HG03354 (cell line): ENCODE results near the gene ADCYAP1R1.

Experiments used
- ATAC-seq: cut with Tn5 transposase; IDR thresholded peaks from one replicate; pipeline ENCODE4 v1.9.1; 2021; ENCODE audit warnings: mild to moderate bottlenecking; ENCODE audit not compliant: unreplicated experiment, poor library complexity, severe bottlenecking

Gene ADCYAP1R1

DNA sequence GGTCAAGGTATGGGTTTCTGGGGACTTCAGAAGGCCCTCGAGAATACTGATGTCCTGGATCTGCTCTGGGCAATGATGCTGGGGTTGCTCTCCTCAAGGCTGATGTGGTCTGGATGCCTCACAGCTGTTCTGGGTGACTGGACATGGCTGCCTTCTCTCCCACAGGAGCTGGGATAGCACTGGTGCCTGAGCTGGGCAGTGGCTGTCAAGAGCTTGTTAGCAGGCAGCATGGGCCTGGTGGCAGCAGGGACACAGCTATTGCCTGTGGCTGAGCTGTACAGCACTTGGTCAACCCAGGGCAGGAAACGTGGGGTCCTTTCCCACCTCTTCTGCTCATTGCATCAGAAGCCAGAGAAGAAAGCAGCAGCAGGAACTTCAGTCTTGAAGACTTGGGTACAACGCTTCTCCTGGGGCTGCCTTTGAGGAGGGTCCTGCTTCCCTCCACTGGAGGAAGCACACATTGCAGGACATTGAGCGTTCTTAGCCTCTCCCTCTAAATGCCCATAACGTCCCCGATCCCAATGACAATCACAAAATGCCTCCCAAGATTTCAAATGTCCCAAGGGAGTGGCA is 13.0 kb downstream of the ADCYAP1R1 start:
- no peak for ATAC-seq

DNA sequence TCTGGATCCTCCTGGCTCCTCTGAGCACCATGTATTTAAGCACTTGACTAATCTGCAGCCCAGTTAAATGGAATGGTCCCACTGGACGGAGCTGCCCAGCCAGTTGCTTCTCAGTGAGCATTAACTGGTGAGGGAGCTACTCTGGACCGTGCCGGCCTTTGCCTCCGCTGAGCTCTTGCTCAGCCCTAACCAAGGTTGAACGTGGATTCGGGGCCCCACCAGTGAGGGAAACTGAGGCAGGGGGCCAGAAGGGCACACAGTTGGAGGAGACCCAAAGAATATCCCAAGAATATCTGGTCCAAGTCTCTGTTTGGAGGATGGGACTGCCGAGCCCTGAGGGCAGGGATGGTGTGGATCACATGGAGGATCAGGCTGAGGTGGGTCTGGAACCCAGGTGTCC is 13.7 kb downstream of the ADCYAP1R1 start:
- no peak for ATAC-seq

DNA sequence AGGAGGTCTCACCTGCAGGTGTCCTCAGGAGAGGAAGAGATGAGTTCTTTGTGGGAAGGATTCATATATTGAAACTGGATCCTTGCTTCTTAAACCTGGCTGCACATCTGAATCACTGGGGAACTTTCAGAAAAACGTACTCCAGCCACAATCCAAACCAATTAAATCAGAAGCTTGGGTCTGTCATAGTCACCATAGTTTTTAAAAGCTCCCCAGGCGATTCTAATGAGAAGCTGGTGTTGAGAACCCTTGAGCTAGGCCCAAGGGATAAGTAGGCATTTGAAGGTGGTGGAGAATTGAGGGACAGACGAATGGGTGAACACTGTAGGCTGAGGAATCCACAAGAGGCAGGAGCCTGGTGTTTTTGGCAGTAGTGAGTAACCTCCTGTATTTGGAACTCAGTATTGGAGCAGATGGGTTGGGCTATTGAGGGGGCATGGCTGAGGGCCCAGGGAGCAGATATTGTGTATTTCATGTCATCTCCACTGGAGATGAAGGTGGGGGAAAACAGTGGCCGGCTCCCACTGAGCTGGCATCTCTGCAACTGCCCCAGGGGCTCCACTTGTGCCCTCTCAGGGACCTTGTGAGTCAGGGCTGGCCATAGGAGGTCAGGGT is 14.5 kb downstream of the ADCYAP1R1 start:
- no peak for ATAC-seq

DNA sequence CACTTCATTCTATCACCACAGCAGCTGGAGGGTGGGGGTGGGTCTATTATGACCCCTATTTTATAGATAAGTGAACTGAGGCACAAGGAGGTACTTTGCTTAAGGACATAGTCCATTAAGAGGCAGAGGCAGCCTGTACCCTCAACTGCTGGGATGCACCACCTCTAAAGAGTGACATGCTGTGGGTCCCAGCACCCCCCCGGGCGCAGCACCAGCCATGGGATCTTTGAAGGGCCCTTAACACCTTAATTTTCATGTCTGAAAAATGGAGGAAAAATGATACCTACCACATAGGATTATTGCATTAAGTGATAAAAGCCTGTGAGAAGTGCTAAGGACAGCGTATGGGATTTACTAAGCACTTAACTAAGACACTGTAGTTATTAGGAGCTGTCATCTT is 15.4 kb downstream of the ADCYAP1R1 start:
- ATAC-seq: no peak

DNA sequence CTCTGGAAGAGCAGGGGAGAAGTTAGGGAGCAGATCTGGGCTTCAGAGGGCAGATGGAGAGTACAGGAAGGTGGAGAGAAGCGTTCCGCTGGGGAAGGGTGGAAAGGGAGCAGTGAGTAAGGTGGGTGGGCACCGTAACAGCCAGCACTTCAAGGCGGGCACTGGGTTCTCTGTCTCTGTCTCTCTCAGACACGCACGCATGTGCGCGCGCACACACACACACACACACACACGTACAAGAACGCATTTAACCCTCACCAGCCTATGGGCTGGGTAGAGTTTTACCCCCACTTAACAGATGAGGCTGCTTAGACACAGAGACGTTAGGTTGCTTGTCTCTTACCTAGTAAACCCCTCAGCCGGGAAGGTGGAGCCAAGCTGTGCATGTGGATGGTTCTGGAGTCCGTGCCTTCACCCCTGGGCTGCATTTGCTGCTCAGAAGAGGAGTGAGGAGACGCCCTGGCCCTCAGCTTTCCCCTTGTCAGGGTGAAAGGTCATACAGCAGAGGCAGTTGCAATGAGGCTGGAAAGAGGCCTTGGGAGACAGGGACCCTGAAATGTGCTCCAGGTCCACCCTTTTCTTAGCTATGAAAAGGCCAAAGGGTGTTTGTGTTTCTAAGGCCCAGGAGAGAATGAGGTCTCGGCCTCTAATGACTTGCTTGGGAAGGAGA is 16.0 kb downstream of the ADCYAP1R1 start:
- no peak for ATAC-seq

DNA sequence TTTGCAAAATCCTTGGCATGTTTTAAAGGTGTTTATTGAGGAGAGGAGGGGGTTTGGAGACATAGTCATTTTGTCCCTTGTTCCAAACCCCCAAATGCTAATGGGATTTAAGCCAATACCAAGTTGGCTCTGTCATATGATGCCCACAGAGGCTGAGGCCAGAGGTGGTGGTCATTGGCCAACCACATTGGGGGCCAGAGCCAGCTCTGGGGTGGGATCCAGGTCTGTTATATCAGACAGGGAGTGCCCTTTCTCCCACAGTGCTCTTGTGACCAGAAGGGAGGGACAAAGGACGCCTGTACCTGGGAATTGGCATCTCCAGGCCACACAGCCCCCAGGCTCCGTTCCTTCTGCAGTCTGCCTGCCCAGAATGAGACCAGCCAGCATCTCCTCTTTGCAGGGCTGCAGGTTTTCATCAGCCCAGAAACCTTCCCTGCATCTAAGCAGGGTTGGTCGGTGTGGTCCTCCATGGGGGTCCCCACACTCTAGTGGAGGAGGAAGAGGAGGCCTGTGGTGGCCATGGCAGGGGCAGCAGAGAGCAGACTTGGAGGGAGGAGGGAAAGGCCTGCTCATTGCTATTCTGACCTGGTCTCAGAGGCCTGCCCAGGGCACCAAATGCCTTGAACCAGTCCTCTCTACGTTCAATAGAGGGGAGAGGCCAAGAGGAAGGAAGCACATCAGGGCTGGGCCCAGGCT is 17.9 kb downstream of the ADCYAP1R1 start:
- ATAC-seq: no peak

DNA sequence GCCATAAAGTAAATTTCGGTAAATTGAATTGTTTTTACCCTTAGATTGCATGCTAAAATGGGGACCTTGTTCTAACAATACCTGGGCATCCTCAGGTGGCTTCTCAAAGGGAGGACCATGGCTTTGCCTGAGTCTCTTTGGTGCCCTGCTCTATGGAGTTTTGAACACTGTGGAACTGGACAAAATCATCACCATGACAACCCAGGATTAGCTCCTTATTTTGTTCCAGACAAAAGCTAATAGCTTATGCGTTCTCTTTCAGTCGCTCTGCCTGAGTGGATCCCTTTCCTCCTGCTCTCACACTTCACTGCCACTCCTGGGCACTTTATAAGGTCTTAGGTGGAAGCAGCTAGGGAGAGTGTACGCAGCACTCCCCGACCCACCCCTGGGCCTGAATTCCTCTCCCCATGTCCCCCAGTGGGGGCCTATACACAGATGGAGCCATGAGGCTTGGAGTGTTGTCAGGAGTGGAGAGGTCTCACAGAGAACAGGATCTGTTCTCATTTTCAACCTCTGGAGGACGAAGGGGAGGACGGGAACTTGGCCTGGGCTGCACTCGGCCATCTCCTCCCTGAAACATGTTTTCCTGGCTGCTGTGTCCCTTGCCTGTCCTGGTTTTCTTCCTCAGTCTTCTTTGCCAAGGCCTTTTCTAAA is 19.0 kb downstream of the ADCYAP1R1 start:
- ATAC-seq: no peak

DNA sequence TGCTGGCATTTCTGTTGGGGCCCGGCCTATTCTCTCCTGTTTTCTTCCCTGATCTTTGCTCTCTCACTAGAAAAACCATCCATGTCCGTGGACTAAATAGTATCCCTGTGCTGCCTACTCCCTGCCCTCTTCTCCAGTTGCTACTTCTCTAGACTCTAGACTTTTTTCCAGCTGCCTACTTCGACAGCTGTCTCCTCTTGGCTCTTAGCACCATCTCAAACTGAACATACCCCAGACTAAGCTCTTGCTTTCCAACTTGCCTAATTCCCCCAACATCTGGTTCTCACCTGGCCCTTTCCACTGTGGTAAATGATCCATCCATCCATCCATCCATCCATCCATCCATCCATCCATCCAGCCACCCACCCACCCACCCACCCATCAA is 19.5 kb downstream of the ADCYAP1R1 start:
- ATAC-seq: no peak

DNA sequence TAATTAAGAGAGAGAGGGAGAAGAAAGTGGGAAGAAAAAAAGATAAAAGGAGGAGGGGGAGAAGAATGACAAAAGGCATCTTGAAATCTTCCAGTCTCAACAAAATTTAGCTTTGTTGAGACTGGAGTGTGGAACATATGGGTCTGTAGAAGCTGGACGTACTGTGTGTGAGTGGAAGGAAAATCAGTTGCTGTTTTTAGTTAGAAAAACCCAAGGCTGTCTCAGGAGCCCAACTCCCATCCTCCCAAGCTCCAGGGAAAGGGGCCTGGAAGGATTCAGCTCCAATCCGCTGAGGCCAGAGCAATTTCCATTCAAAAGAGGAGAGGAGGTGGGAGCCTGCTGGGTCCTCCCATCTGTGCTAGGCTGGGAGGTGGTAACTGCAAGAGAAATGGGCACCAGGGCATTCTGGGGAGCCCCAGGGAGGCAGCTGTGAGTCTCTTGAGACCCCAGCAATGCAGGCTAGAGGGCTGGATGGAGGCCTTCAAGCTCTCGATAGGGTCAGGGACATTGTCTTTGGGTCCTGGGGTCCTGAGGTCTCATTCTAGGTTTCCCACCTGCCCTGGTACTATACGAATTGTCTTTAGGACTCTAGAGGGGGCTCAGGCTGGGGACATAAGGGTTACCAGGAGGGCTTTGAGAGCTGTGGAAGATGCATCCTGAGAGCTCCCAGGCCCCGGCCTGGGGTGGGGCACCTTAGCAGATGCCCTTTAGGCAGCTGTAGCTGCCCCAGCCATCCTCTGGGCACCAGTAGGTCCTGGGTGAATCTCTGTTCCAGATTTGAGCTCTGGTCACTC is 21.4 kb downstream of the ADCYAP1R1 start:
- ATAC-seq: no peak

DNA sequence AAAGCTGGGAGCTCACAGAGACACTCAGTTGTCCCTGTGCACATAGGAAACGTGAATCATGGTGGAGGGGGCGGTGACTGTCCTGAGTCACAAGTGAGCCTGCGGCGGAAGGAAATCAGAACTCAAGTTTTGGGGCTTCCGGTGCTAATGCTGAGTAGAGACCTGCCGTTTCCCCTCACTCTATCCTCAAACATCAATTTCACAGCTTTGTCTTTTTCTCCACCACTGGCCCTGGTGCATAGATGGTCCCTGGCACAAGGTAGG is 21.9 kb downstream of the ADCYAP1R1 start:
- ATAC-seq: no peak

DNA sequence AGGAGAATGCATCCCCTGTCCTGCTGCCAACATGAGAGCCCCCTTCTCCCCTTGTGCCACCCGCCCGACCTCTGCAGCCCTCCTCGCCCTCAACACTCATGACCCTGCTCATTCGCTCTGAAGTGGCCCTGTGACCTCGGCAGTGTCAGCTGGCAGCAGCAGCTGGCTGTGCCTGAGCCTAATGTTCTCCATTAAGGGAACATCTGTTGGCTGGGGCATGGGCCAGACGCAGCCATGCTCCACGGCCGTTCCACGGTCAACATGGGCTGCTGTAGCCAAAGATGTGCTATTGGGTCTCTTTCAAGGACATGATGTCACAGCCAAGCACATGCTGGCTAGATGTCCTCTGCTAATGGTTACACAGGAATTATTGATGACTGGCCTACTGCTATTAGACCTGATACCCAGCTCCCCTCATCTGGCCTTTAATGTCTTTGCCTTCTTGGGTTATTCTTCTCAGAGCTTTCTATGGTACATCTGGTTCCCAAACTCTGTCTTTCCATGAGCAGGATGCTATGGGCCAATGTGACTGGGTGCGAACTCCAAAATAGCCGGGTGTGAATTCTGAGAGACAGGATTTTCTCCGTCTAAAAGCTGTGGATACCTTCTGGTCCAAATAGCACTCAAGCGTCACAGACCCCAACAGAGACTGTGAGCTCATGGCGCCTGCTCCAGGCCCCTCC is 22.4 kb downstream of the ADCYAP1R1 start:
- no peak for ATAC-seq

DNA sequence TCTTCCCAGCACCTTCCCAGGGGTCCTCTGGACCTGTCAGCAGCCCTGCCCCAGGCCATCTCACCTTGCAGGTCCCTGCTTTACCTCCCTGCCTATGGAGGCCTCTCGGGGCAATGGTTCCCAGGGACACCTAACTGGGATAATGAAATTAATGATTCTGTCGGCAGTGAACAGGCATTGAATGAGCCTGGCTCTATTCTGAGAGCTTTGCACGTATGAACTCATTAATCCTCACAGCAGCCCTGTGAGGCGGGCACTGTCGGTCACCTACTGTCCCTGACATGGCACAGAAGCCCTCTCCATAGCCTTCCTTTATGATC is 22.9 kb downstream of the ADCYAP1R1 start:
- no peak for ATAC-seq

DNA sequence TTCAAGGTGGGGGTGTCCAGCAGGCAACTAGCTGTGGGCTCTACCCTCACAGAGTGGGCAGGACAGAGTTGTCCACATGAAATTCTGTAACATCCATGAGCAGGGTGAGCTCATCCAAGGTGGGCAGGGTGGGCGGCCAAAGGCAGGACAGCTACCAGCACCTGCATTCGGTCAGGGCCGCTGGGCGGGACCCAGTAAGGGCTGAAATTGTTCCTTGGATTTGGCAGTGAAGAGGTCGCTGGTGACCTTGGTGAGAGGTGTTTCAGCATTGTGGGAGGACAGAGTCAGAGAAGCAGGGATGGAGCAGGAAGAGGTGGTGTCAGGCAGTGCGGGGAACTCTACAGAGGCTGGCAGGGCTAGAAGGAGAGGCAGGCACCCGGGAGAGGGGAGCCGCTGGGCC is 23.9 kb downstream of the ADCYAP1R1 start:
- no peak for ATAC-seq

DNA sequence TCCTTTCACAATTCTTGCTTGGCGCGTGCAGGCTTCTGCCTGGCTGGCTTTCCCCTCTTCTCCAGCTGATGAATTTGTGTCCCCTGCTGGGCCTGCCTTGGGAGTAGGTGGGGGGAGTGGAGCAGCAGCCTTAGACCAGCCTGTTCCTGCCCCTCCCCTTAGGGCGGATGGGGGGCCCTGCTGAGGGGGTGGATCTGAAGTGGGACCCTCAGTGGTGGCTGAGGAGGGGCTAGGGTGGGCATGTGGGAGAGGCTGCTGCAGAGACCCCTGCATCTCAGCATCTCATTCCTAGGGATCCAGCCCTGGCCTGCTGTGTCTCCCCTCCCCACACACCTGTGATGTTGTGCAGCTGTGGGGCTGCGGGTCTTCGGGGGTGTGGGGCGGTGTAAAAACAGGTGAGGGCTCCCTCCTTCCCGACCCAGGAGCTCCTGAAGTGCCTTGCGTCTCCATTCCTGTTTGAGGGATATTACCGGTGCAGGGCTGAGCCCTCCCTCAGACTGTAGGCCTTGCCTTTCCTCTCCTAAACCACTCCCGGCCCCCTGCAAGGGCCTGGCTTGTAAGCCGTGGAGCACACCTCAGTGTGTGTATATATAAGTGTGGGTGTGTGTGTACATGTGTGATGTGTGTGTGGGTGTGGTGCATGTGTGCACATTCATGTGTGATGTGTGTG is 24.7 kb downstream of the ADCYAP1R1 start:
- no peak for ATAC-seq

DNA sequence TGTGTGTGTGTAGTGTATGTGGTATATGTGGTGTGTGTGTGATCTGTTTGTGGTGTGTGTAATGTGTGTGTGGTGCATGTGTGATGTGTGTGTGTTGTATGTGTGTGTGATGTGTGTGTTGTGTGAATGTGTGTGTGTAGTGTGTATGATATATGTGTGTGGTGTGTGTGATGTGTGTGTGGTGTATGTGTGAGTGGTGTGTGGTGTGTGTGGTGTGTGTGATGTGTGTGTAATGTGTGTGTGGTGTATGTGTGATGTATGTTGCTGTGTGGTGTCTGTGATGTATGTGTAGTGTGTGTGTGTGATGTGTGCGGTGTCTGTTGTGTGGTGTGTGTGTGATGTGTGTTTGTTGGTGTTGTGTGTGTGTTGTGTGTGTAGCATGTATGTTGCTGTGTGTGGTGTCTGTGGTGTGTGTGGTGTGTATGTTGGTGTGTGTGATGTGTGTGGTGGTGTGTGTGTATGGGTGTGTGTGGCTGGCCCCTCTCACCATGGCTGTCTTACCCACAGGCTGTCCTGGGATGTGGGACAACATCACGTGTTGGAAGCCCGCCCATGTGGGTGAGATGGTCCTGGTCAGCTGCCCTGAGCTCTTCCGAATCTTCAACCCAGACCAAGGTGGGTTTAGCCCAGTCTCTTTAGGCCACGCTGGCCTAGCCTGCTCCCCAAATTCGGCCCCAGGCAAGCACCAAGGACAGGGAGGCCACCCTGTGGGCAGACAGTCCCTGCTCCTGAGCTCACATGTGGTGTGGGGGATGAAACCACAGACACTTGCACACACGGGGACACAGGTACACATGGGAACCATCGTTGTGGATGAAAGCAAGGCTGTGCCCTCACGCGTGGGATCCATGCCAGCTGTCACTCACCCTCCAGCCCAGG is 25.6 kb downstream of the ADCYAP1R1 start:
- ATAC-seq: no peak

DNA sequence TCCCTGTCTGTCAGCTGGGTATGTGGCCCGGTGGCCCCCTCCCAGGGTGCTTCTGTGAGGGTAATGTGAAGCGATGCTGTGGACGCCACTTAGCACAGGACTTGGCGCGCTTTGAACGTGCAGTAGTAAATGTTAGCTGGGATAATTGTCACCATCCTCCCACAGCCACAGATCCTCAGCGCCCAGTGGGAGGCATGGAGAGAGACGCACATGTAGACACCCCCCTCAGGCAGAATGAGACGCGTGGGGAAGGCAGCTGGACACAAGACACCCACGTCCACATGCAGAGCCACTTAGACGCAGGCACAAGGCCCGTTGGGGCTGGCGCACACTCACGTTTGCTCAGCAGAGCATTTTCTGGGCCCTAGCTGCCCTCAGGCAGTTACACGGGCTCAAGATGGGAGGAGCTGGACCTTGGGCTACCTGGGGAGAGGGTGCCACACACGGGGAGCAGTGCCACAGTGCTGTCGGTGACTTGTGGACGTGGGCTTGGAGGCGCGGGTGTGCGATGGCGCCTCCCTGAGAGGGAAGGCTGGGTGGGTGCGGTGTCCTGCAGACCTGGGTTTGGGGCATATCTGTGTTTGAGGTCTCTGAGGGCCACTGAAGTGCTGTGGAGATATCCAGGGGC is 26.4 kb downstream of the ADCYAP1R1 start:
- no peak for ATAC-seq

DNA sequence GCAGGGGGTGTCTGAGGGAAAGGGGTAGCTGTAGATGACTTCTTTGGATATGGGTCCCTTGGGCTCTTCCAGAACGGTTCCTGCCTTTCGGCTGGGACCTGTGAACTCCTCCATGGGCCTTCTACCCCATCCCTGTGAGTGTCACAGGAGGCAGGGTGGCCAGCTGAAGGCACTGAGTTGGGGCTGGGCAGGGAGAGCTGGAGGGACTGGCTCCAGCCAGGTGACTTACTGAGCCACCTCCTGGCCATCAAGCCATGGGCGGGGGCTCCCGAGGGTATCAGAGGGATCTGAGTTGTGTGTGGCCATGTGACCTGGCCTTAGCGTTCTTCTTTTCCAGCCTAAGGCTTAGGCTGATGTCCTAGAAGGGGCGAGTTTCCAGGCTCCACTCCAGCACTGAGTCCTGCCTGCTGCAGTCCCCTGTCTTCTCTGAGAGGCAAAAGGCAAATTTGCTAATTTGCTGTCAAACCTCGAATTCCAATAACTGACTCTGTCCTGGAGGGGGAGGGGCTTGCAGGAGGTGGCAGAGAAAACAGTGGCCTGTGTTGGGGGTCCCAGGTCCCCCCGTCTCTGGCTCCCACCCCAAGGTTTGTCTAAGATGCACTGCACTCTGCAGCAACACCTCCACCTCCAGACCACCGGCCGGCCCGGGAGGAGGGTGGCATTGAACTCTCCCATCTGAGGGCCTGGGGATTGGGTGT is 27.2 kb downstream of the ADCYAP1R1 start:
- ATAC-seq: no peak
